Skeletal muscle tissue (tissue), 4 donors: ENCODE results near the gene HIVEP2. TPM values are rescaled to one million over a fixed set of nuclear protein-coding genes. Genes with fewer than 3 reads are reported as not detected.
"Not testable (repeated sequence)": the region's sequence is repeated elsewhere in the genome, so short reads cannot be mapped to it uniquely, and the experiment has no call there.

ENCODE experiments used
- H3K27ac ChIP-seq: one replicate; pipeline ENCODE4 v1.7.0; 2013; ENCODE audit warnings: mild to moderate bottlenecking, low read depth, low read length, inconsistent platforms
- H3K27me3 ChIP-seq, 3 donors: one replicate each; pipeline ENCODE4 v1.7.0; 2013; ENCODE audit warnings: low read length in 3 of 3; ENCODE audit not compliant: control insufficient read depth in 3 of 3, insufficient read depth in 3 of 3
- H3K36me3 ChIP-seq, 3 donors: one replicate each; pipeline ENCODE4 v1.7.0; 2013; ENCODE audit warnings: low read length in 3 of 3; ENCODE audit not compliant: control insufficient read depth in 3 of 3, insufficient read depth in 3 of 3
- H3K4me1 ChIP-seq, 3 donors: one replicate each; pipeline ENCODE4 v1.7.0; 2013; ENCODE audit warnings: low read length in 3 of 3, mild to moderate bottlenecking in 3 of 3; ENCODE audit not compliant: control insufficient read depth in 3 of 3, insufficient read depth in 3 of 3
- H3K4me3 ChIP-seq, 3 donors: one replicate each; pipeline ENCODE4 v1.7.0; 2013; ENCODE audit warnings: low read length in 3 of 3
- H3K9ac ChIP-seq, 3 donors: one replicate each; pipeline ENCODE4 v1.7.0; 2013; ENCODE audit warnings: low read length in 3 of 3, mild to moderate bottlenecking in 3 of 3, moderate library complexity in 2 of 3, low read depth in 1 of 3
- H3K9me3 ChIP-seq, 3 donors: one replicate each; pipeline ENCODE4 v1.7.0; 2013; ENCODE audit warnings: low read length in 3 of 3; ENCODE audit not compliant: control insufficient read depth in 3 of 3
- total RNA-seq: library from RNA; depleted of rRNA; stranded (reverse); fragments of >200 nt; gene quantifications from one replicate; pipeline ENCODE4 v1.2.3, GENCODE V29; 2014
- donor health status: Osteomylitis.

Gene HIVEP2, protein sequence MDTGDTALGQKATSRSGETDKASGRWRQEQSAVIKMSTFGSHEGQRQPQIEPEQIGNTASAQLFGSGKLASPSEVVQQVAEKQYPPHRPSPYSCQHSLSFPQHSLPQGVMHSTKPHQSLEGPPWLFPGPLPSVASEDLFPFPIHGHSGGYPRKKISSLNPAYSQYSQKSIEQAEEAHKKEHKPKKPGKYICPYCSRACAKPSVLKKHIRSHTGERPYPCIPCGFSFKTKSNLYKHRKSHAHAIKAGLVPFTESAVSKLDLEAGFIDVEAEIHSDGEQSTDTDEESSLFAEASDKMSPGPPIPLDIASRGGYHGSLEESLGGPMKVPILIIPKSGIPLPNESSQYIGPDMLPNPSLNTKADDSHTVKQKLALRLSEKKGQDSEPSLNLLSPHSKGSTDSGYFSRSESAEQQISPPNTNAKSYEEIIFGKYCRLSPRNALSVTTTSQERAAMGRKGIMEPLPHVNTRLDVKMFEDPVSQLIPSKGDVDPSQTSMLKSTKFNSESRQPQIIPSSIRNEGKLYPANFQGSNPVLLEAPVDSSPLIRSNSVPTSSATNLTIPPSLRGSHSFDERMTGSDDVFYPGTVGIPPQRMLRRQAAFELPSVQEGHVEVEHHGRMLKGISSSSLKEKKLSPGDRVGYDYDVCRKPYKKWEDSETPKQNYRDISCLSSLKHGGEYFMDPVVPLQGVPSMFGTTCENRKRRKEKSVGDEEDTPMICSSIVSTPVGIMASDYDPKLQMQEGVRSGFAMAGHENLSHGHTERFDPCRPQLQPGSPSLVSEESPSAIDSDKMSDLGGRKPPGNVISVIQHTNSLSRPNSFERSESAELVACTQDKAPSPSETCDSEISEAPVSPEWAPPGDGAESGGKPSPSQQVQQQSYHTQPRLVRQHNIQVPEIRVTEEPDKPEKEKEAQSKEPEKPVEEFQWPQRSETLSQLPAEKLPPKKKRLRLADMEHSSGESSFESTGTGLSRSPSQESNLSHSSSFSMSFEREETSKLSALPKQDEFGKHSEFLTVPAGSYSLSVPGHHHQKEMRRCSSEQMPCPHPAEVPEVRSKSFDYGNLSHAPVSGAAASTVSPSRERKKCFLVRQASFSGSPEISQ (N-terminal part only)
- total RNA-seq = 17.7 TPM

DNA sequence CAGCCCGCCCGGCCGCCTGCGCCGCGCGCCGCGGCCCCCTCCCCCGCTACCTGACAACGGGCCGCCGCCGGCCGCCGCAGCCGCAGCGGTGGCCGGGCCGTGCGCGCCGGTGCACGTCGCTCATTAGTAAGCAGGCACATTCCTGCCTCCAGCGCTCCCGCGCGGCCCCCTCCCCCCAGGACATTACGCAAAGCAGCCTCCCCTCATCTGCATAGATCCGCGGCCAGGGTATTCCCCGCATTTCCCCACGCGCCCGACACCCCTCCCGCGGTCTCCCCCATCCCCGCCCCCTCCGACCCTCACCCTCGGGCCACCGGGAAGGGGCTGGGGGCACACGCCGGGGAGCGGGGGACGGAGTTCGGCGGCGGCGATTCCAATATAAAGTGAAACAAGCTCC is at the start of gene HIVEP2:
Gene HIVEP2 (minus strand): TSS at position 128 of the 397 bp plus-strand sequence. CDS start 170,438 bp downstream, outside the sequence.
- H3K9ac ChIP-seq = peak within 1 kb of the TSS; percentile 99 to 100 (median 100)
- H3K4me1 ChIP-seq = peaks cover 28 to 30% (median 30%) of the 10 kb centered on the region in 3 donors
- peak within 1 kb of the TSS; percentile 99 for H3K27ac ChIP-seq
- H3K36me3 ChIP-seq = no peaks in the 10 kb centered on the region
- H3K9me3 ChIP-seq = no peaks in the 10 kb centered on the region
- H3K4me3 ChIP-seq = peak within 1 kb of the TSS; percentile 94 to 98 (median 98)
- H3K27me3 ChIP-seq = no peaks in the 10 kb centered on the region

DNA sequence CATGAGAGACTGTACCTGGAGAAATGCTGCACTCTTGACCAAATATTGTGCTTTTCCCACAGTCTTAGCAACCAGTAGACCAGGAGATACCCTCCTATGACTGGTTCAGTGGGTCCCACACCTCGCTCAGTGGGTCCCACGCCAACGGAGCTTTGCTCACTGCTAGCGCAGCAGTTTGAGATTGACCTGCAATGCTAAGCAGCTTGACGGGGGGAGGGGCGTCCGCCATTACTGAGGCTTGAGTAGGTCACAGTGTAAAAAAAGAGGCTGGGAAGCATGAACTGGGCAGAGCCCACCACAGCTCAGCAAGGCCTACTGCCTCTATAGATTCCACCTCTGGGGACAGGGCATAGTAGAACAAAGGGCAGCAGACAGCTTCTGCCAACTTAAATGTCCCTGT is 49.0 kb upstream of the HIVEP2 start:
- Histone ChIP-seq H3K4me3 (no peak overlapping the region), H3K4me1 (no peaks in the 10 kb centered on the region), H3K27ac (no peak overlapping the region), H3K27me3 (no peaks in the 10 kb centered on the region), H3K9ac (no peak overlapping the region), H3K9me3 (no peaks in the 10 kb centered on the region), H3K36me3 (no peaks in the 10 kb centered on the region)

DNA sequence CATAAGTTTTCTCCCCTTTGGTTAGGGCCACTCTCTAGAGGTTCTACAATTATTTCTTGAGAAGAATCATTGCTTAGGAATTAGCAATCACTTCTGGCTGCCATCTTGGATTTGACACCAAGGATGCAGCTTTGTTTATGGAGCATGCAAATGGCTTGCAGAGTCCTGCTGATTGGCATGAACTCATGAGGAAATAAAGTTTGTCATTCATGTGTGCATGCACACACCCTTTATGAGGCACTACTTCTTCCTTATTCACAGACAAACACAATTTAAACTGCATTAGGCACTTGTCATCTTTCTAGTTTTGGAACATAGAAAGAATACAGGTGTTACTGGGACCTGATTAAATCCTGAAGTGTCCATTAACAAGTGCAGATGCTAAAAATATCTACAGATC is 42.5 kb upstream of the HIVEP2 start:
- H3K4me3 ChIP-seq = no peak overlapping the region
- H3K9me3 ChIP-seq = no peaks in the 10 kb centered on the region
- H3K4me1 ChIP-seq = no peaks in the 10 kb centered on the region
- no peaks in the 10 kb centered on the region for H3K27me3 ChIP-seq
- H3K27ac ChIP-seq = no peak overlapping the region
- H3K36me3 ChIP-seq = no peaks in the 10 kb centered on the region
- H3K9ac ChIP-seq = no peak overlapping the region

DNA sequence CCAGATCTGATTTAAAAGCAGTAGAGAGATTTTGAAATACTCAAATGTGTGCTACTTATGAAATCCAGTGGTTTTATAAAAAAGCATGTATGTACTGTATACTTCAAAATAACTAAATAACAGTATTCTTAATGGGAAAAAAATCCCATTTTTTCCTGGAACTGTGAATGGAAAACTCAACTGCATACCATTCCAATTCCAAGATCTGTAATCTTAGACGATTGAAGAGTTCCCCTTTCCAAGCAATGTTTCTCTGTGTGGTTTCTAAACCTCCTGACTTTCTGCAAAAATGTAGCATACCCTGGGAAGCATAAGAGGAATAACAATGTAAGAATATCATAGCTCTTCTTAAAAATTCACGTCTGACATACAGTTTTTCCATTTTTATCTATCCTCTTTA is 40.3 kb upstream of the HIVEP2 start:
- no peaks in the 10 kb centered on the region for H3K4me1 ChIP-seq
- H3K27me3 ChIP-seq = no peaks in the 10 kb centered on the region
- H3K4me3 ChIP-seq = no peak overlapping the region
- H3K9me3 ChIP-seq = no peaks in the 10 kb centered on the region
- no peaks in the 10 kb centered on the region for H3K36me3 ChIP-seq
- H3K27ac ChIP-seq = no peak overlapping the region
- H3K9ac ChIP-seq = no peak overlapping the region

DNA sequence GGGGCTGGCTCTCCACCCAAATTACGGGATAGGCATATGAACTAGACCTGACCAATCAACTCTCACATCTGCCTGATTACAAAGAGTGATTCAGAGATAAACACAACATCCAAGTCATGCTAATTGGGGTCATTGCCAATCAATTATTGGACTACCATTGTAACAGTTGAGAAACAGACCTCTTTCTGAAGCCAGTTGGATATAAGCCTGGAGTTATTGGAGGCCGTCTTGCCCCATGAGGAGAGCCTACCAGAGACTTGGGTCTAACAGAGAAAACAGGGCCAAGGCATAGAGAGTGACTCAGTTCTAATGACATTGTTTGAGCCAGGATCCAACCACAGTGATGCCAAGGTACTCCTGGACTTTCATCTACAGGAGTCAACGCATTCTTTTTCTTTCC is 39.4 kb upstream of the HIVEP2 start:
- Histone ChIP-seq H3K27ac (no peak overlapping the region), H3K9me3 (no peaks in the 10 kb centered on the region), H3K27me3 (no peaks in the 10 kb centered on the region), H3K4me1 (no peaks in the 10 kb centered on the region), H3K36me3 (no peaks in the 10 kb centered on the region), H3K4me3 (no peak overlapping the region), H3K9ac (no peak overlapping the region)

DNA sequence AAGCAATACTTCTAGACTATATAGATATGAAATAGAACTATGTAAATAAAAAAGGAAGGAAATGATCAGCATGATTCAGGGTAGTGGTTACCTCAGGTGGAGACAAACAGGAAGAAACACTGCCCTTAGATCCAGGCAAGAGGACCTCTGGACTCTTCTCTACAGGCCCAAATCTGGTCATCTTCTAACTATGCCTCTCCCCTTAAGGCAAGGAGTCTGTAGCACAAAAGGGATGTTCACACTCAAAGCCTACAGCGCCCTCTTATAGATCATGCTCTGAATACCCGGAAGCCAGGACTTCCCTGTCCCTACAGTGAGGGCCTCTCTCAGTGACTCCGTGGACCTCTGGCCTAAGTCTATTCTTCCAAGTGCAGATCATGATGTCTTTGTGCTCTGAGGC is 30.4 kb upstream of the HIVEP2 start:
- Histone ChIP-seq H3K9ac (no peak overlapping the region), H3K4me1 (no peaks in the 10 kb centered on the region), H3K9me3 (no peaks in the 10 kb centered on the region), H3K36me3 (no peaks in the 10 kb centered on the region), H3K27me3 (no peaks in the 10 kb centered on the region), H3K27ac (no peak overlapping the region), H3K4me3 (no peak overlapping the region)

DNA sequence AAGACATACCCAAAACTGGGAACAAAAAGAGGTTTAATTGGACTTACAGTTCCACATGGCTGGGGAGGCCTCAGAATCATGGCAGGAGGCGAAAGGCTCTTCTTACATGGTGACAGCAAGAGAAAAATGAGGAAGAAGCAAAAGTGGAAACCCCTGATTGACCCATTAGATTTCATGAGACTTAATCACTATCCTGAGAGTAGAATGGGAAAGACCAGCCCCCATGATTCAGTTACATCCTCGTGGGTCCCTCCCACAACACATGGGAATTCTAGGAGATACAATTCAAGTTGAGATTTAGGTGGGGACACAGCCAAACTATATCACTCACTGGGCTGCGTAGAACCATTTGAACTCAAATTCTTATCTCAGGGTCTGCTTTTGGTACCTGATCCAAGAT is 26.0 kb upstream of the HIVEP2 start:
- not testable (repeated sequence) for H3K4me3 ChIP-seq, H3K36me3 ChIP-seq, H3K4me1 ChIP-seq, H3K9ac ChIP-seq, H3K27ac ChIP-seq, H3K9me3 ChIP-seq, H3K27me3 ChIP-seq

DNA sequence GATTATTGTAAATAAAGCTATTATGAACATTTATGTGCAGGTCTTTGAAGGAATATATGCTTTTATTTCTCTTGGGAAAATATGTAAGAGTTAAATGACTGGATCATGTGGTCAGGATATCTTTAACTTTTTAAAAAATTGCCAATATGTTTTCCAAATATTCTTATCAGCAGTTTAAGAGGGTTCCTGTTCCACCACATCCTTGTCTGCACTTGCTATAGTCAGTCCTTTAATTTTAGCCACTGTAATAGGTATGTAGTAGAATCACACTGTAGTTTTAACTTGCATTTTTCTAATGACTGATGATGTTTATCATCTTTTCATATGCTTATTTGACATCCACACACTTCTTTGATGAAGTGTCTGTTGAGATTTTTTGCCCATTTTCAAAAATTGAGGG is 23.6 kb upstream of the HIVEP2 start:
- H3K4me3 ChIP-seq = no peak overlapping the region
- H3K27ac ChIP-seq = no peak overlapping the region
- no peaks in the 10 kb centered on the region for H3K27me3 ChIP-seq
- H3K9ac ChIP-seq = no peak overlapping the region
- H3K4me1 ChIP-seq = no peaks in the 10 kb centered on the region
- no peaks in the 10 kb centered on the region for H3K36me3 ChIP-seq
- peaks cover 0 to 3% (median 0%) of the 10 kb centered on the region in 3 donors for H3K9me3 ChIP-seq

DNA sequence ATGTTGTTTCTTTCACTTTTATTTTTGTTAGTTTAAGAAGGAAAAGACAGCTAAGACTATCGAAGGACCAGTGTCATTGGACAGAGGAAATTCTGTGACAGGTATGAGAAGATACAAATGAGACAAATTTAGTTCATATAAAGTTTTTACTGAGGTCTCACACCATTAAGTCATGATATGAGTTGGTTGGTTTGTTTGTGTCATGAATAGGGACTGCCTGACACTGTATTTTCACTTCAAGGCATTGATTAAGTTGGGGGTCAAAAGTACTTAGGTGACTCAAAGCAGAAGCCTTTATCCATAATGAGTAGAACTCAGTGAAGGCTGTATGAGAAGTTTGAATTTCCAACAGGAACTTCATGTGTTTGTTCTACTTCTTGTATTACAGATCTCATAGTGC is 21.3 kb upstream of the HIVEP2 start:
- Histone ChIP-seq H3K4me3 (no peak overlapping the region), H3K27me3 (no peaks in the 10 kb centered on the region), H3K9me3 (peaks cover 0 to 3% (median 0%) of the 10 kb centered on the region in 3 donors), H3K27ac (no peak overlapping the region), H3K4me1 (no peaks in the 10 kb centered on the region), H3K9ac (no peak overlapping the region), H3K36me3 (no peaks in the 10 kb centered on the region)

DNA sequence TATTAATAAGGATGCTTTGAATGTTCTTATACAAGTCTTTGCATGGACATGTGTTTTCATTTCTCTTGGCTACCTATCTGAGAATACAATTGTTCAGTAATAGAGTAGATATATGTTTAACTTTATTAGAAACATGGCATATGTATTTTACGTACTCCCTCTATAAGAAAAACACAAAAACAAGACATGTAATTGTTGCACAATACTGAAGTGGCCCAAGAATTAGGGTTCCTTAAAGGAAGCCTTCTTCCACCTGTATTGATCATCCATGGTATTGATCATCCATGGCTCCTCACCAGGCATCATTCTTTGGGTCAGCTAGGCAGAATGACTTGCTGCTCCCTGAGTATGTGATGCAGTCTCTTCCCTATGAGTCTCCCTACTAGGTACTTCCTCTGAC is 20.2 kb upstream of the HIVEP2 start:
- Histone ChIP-seq H3K9ac (no peak overlapping the region), H3K27ac (no peak overlapping the region), H3K9me3 (peaks cover 0 to 3% (median 0%) of the 10 kb centered on the region in 3 donors)

More for the DNA sequence above, 20.2 kb upstream of the HIVEP2 start:
- no peaks in the 10 kb centered on the region for H3K27me3 ChIP-seq
- no peaks in the 10 kb centered on the region for H3K36me3 ChIP-seq
- no peak overlapping the region for H3K4me3 ChIP-seq
- no peaks in the 10 kb centered on the region for H3K4me1 ChIP-seq
